Left kidney (tissue), 2 donors: Measurements from ENCODE around the gene MAN2C1. TPM values are rescaled to one million over a fixed set of nuclear protein-coding genes. Genes with fewer than 3 reads are reported as not detected.
"Not testable (repeated sequence)": the region's sequence is repeated elsewhere in the genome, so short reads cannot be mapped to it uniquely, and the experiment has no call there.

ENCODE experiments used
- DNase-seq: peaks from one replicate; pipeline ENCODE4 v3.0.0-alpha.2; 2013
- polyA plus RNA-seq: library from polyadenylated mRNA; unstranded; fragments of 120-200 nt; gene quantifications from one replicate; pipeline ENCODE4 v1.2.1, GENCODE V29; 2013; ENCODE audit not compliant: insufficient read length

Gene MAN2C1
- polyA plus RNA-seq, 1 donor, result 180 TPM

DNA sequence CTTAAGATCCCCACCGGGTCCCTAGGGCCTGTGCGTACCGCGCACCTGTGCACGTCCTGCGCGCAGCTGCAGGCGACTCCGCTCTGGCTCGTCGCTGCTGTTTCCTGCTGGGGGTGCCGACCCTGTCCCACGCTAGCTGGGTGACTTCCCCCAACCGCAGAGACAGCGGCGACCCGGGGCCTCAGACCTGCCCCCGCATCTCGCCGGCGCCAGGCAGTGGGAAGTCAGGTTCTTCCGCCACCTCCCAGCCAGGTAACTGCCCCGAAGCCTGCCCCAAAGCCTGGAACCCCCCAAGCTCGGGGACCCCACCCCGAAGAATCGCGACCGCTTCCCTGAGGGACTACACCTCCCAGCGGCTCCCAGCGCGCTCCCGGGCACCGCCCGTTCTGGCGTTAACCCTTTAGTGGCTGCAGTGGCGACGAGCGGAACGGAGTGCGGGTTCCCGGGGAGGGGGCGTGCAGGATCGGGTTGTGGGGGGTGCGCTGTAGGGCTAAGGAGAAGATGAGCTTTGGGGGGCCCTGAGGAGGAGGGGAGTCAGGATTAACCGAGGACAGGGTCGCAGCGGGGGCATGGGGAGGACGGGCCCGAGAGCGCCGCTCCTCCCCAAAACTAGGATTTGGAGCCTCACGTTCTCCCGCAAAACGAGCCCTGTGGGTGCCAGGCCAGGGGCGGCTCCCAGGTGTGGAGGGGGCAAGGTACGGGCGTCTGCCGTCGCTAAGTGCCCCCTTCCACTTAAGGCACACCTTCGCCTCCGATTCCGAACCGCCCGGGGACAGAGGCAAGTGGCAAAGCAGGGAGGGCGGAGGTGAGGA, 21.0 kb downstream of the MAN2C1 start:
- peak; percentile 44 for DNase-seq

DNA sequence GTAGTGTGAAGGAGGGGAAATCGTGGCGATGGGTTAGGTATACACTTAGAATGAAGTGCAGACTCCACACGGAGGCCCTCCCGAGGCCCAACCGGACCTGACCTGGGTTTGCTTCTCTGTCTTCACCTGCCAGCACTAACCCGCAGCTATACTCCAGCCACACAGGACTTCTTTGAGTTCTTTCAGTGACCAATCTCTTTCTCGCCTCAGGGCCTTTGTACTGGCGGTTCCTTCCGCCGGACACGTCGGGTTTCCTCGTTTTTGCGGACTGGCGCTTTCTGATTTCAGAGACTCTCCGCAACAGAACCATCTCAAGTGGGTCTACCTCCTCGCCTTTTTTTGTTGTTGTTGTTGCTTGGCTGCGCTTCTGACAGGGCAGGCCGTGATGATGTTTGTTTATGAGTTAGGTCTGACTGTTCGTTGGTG, 21.6 kb downstream of the MAN2C1 start, which contains the start of gene NEIL1:
NEIL1 (plus strand) TSS at position 244 of the 426 bp plus-strand sequence. CDS start 1,867 bp downstream, outside the sequence.
- no peak for DNase-seq

DNA sequence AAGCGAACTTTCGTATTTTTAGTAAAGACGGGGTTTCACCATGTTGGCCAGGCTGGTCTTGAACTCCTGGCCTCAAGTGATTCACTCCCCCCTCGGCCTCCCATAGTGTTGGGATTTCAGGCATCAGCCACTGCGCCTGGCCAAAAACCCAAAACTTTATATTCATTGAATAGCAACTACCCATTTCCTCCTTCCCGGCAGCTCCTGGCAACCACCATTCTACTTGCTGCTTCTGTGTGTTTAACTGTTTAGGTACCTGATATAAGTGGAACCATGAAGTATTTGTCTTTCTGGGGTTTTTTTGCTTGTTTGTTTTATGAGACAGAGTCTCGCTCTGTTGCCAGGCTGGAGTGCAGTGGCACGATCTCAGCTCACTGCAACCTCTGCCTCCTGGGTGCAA, 24.5 kb downstream of the MAN2C1 start:
- not testable (repeated sequence) for DNase-seq

DNA sequence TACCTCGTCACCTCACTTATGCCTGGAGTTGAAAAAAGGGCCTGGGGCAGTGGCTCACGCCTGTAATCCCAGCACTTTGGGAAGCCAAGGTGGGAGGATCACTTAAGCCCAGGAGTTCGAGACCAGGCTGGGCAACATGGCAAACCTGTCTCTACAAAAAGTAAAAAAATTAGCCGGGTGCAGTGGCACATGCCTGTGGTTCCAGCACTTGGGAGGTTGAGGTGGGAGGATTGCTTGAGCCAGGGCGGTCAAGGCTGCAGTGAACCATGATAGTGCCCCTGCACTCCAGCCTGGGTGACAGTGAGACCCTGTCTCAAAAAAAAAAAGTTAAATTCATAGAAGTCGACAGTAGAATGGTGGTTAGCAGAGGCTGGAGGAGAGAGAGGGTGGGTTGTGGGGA, 26.2 kb downstream of the MAN2C1 start:
- DNase-seq, result no peak

DNA sequence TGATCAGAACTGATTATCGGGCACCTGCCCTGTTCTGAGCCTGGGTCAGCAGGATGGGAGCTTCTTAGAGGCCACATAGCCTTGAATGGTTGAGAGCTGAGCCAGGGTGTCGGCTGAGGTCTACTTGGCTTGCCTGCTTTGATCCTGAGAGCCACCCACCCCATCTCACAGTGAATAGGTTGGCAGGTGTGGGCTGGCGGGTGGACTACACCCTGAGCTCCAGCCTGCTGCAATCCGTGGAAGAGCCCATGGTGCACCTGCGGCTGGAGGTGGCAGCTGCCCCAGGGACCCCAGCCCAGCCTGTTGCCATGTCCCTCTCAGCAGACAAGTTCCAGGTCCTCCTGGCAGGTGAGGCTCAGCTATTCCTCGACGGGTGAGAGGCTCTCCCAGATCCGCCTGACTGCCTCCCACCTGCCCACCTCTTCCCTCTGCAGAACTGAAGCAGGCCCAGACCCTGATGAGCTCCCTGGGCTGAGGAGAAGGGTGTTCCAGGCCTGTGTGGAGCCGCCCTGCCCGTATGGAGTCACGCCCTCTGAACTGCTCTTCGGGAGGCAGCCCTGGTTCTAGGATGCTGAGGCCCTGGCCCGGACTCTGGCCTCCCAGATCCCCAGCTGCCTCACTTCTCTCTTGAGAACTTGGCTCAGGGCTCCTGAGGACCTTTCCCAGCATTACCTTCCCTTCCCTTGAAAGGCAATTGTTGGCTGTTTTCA, 28.7 kb downstream of the MAN2C1 start:
- DNase-seq, result no peak

DNA sequence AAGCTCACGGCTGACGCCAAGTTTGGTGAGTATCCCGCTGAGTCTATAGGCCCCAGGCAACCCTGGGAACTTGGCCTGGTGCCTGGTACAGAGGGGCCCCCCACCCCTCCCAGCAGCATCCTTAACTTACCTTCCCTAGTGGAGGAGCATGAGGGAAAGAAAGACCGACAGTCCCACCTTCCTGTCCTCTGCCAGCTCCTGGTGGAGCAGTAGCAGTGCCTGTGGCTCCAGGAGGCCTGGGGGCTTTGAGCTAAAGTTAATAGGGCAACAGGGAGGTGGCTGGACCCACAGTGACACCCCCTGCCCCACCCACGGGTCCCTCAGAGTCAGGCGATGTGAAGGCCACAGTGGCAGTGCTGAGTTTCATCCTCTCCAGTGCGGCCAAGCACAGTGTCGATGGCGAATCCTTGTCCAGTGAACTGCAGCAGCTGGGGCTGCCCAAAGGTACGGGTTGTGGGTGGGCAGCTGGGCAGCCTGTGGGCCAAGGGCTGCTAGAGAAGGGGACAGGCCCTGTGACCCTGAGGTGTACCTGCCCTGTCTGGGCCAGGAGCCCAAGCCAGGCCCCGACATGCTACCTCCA, 29.7 kb downstream of the MAN2C1 start:
- no peak for DNase-seq

DNA sequence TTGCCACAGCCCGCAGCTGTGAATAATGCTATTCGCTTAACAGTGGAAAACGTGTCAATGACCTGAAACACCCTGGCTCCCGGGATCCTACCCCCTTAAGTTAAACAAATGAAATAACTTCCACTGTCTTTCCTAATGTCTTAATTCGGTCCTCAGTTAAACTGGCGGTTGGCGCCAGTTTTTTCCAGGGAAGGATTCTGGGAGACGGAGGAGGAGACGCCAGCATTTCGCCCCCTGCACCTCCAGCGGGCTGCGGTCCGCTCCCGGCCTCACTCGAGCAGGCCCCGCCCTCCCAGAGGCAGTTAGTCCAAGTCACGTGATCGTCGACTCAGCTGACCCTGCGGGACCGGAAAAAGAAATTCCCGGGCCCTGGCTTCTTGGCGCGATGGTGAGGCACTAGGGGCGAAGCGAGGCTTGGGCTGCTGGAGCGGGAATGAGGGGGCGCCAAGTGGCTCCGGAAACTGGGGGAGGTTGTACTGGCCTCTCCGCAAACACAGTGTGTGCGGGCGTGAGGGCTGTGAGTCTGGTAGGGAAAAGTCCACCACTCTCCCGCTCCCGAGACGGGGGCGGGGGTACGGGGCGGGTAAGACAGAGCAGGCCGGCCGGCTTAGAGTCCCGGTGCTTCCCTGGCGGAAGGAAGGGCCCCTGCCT, 32.6 kb downstream of the MAN2C1 start, which contains the start of gene COMMD4:
COMMD4 (plus strand) TSS at position 359 of the 651 bp plus-strand sequence; CDS start at position 386, 27 bp downstream.
- DNase-seq, result peak; percentile 96

DNA sequence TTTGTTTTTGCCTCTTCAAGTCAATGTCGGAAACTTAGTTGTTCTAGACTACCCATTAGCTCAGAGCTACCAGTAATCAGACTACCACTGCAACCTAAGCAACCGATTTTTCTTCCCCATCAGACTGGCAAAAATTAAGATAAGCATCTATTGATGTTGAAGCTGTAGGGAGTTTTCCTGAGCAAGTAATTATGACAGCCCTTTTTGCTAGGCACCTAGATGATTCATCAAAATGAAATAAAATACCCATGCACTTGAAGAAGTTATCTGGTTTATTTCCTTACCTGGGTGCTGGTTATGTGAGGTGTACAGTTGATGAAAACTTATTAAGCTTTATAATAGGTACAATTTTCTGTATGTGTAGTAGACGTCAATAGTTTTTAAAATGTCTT, 33.1 kb downstream of the MAN2C1 start:
- DNase-seq, result no peak

DNA sequence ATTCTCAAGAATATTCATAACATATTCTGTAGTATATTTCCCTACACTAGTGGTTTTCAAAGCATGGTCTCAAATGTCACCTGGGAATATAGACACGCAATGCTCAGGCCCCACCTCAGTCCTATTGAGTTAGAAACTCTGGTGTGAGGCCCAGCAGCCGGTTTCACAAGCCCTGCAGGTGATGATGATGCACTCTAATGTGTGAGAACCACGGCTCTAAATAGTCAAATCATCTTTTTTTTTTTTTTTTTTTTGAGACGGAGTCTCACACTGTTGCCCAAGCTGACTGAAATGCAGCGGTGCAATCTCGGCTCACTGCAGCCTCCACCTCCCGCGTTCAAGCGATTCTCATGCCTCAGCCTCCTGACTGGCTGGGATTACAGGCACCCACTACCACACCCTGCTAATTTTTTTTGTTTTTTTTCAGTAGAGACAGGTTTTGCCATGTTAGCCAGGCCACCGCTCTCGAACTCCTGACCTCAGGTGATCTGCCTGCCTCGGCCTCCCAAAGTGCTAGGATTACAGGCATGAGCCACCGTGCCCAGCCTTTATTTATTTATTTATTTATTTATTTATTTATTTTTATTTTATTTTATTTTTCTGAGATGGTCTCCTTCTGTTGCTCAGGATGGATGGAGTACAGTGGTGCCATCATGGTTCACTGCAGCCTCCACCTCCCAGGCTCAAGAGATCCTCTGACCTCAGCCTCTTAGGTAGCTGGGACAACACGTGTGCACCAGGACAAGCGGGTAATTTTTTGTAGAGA, 34.6 kb downstream of the MAN2C1 start:
- DNase-seq, result not testable (repeated sequence)

DNA sequence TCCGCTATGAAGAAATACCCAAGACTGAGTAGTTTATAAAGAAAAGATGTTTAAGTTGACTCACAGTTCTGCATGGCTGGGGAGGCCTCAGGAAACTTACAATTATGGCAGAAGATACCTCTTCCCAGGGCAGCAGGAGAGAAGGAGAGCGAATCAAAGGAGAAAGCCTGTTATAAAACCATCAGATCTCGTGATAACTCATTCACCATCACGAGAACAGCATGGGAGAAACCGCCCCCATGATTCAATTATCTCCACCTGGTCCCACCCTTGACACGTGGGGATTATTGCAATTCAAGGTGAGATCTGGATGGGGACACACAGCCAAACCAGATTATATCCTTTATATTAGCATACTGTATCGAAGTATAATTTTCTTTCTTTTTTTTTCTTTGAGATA, 36.3 kb downstream of the MAN2C1 start:
- not testable (repeated sequence) for DNase-seq

DNA sequence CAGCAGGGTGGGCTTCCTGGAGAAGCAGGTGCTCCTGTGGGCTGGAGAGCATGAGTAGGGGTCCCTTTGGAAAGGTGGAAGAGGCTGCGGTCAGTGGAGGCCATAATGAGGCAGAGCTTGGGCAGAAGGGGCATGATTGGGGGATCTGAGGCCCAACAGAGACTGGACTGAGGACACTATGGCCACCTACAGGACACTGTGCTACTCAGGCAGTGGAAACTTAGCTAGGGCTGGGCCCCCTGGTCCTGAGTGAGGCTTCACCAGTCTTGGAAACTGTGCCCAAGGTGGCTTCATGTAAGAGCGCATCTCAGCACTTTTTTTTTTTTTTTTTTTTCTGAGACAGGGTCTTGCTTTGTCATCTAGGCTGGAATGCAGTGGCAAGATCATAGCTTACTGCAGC, 38.8 kb downstream of the MAN2C1 start:
- no peak for DNase-seq

DNA sequence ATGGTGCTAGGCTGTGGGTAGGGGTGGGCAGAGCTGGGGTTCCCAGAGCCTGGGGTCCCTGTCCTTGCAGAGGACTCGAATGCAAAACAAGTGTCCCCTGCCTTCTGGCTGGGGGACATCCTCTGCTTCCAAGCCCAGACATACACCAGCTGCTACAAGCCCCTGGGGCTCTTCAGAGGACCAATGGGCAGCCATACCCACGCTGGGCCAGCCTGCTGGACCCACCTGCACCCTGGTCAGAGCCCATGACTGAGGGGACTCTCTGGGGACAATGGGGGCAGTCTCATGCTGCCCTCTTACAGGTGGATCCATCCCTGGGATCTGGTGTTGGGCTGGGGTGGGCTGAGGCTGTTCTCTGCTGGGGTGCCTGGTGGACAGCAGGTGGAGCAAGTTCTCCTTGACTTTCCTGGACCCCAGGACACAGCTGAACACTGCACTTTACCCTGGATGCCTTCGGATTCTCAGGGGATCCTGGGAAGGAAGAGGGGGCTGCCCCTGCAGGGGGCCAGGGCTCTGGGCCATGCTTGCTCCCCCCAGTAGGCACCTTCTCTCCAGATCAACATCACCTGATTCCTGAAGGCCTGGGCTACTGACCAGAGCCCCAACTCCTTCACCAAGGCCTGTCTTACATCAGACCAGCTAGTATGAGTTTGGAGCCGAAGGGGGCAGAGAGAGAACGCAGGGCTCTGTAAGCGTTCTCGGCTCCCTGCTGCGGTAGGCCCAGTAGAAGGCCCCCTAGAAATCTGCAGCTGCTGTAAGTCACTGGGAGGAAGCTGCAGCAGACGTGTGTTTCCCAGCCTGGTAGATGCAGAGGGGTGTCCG, 39.7 kb downstream of the MAN2C1 start:
- DNase-seq, result no peak

DNA sequence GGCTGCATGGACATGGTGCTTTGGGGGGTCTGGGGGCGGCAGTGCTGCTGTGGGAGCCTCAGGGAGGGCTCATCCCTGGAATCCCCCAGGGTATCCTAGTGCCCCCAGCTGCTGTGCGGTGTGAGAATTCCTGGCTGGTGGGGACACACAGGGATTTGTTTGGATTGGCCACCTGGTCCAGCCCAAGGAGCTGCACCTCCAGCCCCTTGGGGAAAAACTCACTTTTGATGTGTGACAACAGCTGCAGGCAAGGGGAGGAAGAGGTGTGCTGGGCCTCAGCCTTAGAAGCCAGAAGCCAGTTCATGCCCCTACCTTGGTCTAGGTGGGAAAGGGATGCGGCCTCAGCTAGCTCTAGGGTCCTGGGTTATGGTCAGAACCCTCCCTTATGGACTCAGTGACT, 40.9 kb downstream of the MAN2C1 start:
- no peak for DNase-seq

DNA sequence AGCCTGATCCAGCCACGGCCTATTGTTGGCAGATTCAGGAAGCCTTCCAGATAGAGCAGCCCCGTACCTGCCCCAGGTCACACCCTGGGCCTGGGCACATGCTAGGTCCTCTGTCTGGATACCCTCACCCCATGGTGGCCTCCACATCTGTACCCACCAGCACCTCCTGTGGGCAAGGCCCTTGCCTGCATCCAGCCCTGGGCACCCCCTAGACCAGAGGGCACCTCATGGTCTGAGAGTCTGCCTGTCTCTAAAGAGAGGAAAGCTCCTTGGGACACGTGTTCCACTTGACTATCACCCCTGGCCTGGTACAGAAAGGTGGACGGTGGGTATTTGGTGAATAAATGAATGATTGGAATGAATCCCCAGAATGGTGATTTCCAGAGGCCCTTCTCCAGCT, 41.4 kb downstream of the MAN2C1 start:
- no peak for DNase-seq

DNA sequence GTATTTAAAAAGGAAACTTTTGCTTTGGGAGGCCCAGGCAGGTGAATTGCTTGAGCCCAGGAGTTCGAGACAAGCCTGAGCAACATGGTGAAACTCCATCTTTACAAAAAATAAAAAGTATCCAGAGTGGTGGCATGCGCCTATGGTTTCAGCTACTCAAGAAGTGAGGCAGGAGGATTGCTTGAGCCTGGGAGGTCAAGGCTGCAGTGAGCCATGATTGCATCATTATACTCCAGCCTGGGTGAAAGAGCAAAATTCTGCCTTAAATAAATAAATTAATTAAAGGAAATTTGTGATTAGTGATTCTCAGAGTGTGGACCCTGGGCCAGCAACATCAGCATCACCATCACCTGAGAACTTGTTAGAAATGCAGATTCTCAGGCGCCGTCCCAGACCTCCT, 42.5 kb downstream of the MAN2C1 start:
- DNase-seq, result no peak

DNA sequence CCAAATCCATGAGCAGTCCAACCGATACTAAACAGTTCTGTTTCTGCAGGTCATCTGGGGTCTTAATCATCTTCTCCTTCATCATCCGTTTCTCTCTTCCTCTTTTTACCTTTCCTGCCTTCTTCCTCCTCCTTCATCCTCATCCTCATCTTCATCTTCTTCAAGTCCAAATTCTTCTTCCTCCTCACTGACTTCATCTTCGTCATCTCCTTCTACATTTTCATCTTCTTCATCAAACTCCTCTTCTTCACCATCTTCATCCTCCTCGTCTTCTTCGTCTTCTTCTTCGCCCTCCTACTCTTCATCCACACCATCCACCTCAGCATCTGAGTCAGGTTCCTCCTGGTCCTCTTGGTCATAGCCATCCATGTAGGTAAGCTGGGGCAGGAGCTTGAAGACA, 46.7 kb downstream of the MAN2C1 start:
- no peak for DNase-seq

DNA sequence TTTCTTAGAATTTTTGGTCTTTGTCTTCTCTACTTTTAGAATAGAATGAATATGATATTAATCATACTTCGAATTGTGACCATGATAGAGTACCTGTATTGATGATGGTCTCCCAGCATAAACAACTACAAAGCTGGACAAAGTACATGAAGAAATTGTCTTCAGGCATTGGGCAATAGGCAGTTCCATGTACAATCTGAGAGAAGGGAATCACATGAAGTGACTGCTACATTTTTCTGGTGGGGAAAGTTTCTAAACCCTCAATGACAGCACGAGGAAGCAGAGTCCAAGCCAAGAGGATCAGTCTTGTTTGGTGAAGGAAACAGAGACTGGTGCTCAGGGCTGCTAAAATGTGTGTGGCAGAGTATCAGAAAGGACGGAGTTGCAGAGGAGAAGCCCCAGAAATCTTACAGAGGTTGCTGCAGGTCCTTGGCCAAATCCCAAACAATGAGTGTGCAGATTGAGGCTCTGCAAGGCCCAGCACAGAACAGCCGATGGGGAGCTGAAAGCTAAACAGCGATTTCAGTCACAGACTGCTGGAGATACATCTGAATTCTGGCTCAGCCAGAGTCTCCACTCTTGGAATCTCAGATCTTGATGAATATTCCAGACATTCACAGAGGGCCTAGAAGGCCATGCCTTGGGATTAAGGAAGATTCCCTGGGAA, 49.0 kb downstream of the MAN2C1 start:
- DNase-seq, result not testable (repeated sequence)

DNA sequence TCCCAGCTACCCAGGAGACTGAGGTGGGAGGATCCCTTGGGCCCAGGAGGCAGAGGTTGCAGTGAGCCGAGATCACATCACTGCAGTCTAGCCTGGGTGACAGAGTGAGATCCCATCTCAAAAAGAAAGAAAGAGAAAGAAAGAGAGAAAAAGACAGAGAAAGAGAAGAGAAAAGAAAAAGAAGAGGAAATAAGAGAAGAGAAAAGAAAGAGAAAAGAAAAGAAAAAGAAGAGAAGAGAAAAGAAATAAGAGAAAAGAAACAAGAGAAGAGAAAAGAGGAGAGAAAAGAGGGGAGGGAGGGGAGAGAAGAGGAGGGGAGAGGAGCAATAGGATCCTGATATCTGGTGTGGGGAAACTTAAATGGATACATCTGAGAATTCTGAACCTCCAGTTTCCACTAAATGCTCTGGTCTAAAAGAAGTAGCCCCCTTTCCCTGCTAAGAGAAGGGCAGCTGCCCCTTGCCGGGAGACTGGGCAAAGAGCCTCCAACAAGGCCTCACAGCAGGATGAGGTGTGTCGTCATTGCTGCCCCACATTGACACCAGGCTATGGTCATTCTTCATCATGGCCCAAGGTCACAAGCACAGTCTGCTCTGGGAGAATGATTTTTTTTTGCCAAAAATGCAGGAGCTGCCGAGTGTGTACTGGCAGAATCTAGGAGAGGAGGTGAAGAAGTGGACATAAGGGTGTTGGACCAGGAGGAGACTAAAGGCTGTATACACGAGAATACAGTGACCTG, 53.7 kb downstream of the MAN2C1 start:
- DNase-seq, result no peak

DNA sequence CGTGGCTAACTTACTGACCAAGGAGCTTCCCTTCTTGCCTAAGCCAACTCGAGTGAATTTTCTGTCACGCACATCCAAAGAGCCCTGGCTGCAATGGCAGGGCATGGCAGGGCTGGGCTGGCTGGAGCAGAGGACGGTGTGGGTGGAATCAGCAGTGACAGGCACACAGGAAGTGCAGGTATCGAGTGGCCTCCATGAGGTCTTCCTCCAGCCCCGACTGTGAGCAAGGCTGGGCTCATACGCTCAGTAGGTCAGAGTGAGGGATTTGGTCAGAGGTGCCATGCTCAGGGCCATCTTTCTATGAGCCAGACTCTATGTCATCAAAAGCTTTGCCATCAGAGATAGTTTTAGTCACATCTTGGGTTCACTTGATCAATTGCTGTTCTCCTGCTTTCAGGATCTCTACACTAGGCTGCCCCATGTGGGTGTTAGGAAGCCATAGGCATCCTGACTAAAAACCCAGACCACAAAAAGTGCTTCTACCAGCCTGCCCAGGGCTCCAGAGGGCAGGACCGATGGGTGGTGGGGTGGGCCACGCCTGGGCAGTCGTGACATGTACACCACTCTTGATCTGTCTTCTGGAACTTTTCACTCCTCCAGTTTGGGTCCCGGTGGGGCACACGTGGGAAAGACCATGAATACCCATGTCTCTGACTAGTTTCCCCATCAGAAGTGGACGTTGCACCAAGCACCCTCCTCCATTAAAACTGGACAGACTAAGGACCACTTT, 55.1 kb downstream of the MAN2C1 start:
- DNase-seq, result no peak
